ENCODE data around the gene RCBTB2.

Gene RCBTB2

DNA sequence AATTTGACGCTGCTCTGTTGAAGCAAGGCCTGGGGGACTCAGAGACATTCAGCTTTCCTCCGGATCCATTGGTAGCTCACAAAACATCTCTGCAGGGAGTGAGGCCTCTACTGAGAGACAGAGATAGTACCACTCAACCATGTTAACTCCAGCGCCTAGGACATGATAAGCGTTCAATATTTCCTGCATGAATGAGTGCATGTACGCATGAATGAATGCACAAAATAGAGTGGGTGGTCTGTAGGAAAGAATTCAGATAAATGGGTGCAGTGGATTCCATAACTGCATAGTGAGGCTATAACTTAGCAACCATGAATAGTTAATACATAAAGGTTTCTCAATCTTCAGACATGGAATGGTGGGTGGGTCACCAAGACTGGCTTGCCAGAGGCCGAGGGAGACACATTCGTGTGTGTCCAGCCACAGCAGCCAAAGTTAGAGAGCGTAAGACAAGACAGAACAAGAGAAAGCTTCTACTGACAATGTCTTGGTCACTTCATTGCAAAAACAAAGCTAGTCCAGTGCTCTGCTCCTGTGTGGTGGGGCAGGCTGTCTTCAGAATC lies 36.3 kb upstream of the RCBTB2 start:
- DNase-seq (ENCODE audit: insufficient read length, low spot score) (no peak), FAIRE-seq (no peak)
- TF ChIP-seq, protein P1, sequence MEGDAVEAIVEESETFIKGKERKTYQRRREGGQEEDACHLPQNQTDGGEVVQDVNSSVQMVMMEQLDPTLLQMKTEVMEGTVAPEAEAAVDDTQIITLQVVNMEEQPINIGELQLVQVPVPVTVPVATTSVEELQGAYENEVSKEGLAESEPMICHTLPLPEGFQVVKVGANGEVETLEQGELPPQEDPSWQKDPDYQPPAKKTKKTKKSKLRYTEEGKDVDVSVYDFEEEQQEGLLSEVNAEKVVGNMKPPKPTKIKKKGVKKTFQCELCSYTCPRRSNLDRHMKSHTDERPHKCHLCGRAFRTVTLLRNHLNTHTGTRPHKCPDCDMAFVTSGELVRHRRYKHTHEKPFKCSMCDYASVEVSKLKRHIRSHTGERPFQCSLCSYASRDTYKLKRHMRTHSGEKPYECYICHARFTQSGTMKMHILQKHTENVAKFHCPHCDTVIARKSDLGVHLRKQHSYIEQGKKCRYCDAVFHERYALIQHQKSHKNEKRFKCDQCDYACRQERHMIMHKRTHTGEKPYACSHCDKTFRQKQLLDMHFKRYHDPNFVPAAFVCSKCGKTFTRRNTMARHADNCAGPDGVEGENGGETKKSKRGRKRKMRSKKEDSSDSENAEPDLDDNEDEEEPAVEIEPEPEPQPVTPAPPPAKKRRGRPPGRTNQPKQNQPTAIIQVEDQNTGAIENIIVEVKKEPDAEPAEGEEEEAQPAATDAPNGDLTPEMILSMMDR (IDR thresholded peaks at IDR 0.05; ENCODE audit: insufficient read depth, missing control alignments): no peak

DNA sequence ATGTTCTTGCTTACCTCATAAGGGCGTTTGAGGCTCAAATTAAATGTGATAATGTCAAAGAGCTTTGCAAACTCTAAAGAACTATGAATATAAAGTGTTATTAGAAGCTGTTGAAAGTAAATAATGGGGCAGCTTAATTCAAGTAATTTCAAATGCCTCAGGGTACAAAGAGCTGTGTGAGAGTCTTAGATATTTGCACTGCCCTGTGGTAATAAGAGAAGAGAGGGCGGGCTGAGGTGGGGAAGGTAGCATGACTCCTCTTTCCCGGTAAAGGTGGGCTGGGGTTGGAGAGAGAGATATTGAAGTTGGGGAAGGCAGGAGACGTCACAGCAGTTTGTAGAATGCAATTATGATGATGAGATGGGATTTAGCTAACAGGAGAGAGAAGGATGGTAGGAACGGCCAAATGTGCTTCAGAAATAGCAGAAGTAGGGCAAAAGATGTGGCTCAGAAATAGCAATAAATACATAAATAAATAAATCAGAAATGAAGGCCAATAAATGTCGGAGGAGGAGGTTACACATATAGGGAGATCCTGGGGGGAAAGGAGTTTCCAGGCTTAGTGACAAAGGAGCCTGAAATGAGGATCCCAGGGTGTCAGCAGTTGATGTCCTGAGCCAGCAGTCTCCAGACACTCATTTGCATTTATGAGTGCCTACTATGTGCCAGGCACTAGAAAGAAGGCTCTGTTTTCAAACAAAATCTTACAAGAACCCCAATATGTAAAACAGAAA lies 35.7 kb upstream of the RCBTB2 start:
- no peak for DNase-seq (ENCODE audit: insufficient read length, low spot score)
- no peak for FAIRE-seq
- TF ChIP-seq, protein P1 (IDR thresholded peaks at IDR 0.05; ENCODE audit: insufficient read depth, missing control alignments): no peak

DNA sequence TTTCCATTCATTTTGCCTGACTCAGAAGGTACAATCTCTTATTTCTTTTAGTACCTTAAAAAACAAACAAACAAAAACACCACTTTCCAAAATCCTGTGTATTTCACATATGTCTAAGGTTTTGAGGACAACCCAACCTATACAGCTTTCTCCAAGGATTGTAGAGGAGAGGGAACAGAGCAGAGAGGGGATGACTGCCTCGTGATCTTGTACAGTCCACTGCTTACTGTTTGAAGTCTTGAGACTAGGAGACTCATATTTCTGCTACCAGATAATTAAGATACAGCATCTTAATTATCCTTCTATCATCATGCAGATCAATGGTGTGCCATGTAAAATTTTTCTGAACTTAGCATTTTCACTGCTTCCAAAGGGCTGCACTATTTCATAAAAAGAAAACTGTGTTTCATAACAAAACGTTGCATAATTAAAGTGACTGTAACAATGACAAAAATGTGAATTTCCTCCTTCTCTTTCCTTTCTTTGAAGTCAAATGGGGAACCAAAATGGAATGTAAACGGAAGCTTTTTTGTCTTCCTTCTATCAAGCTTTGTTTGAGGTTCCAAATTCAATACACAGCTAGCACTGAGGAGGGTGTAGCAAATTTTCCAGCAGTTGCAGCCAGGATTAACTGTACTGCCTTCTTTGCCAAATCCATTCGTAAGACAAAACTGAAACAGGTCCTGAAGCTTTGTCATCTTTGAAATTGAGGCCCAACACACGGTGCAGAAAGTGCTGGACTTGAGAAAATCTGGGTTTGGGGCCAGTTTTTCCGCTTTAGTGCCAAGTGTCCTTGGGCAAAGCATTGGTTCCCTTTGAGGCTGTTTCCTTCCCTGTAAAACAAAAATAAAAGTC lies 34.9 kb upstream of the RCBTB2 start:
- TF ChIP-seq, protein P1 (IDR thresholded peaks at IDR 0.05; ENCODE audit: insufficient read depth, missing control alignments): no peak
- FAIRE-seq: peak; percentile 58
- DNase-seq (ENCODE audit: insufficient read length, low spot score): no peak

DNA sequence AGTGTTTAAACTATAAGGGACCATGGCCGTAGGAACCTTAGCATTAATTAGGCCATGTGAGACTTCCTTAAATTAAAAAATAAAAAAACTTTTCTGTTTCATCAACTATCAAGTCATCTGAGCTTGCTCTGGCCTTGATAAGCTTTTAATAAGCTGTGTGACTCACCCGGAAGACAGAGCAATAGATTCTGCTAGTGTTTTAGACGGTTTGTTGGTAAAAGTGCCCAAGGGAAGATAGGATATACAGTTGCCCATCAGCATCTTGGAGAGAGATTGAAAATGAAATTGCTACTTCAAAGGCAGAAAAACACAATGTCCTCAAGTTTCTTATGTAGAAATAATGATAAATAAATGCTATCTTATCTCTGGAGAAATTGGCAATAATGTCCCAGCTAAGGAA lies 31.2 kb upstream of the RCBTB2 start:
- TF ChIP-seq, protein P1 (IDR thresholded peaks at IDR 0.05; ENCODE audit: insufficient read depth, missing control alignments): no peak
- DNase-seq (ENCODE audit: insufficient read length, low spot score) (no peak), FAIRE-seq (no peak)

DNA sequence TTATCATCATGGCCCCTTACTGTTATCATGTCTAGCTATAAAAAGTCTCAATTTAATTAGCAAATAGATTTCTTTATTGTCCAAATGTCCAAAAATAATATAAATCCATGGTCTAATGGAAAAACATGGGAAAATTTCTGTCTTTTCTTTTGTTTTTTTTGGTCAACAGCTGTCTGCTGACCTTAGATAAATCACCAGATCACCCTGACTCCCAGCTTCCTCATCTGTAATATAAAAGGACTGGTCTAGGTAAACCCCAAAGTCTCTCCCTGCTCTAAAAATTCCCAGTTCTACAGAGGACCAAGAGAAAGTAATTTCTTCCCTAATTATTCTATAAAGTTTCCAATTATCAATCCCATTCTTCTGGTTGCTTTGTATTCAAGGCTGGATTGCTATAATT lies 30.7 kb upstream of the RCBTB2 start:
- FAIRE-seq: no peak
- no peak for DNase-seq (ENCODE audit: insufficient read length, low spot score)
- TF ChIP-seq, protein P1 (IDR thresholded peaks at IDR 0.05; ENCODE audit: insufficient read depth, missing control alignments): no peak

DNA sequence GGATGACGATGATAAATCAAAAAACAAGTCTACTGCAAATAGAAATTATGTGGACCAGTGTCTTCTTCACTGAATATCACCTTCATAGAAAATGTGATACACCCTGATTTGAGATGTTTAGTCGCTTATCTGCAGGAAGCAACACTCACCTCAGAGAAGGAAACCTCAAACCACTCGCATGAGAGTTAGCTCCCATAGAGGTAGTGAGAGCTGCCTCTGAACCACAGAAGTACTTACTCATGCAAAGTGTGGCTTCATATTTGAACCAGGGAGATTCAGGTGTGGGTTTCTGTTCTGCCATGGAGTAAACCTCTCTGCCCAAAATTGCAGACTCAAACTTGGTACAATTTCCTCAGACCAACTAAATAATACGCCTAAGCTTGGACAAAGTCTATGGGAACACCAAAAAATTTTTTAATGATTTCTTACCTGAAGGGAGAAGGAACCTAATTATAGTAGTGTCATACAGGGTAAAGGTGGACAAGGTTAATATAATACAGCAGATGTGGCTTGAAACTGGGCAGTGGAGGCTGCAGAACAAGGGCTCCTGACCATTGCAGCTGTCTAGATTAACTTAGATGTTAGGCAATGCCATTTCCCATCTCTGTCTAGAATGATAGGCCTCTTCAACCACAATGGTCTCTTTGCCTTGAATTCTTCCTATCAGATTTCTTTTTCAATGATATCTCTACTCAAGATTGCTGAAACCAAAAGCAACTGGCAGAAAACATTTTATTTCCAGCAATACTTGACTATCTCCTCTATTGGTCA lies 29.6 kb upstream of the RCBTB2 start:
- DNase-seq (ENCODE audit: insufficient read length, low spot score) (no peak), FAIRE-seq (no peak)

More for the DNA sequence above, 29.6 kb upstream of the RCBTB2 start:
- TF ChIP-seq, protein P1 (IDR thresholded peaks at IDR 0.05; ENCODE audit: insufficient read depth, missing control alignments): no peak

Measured in D721Med (cell line).